ENCODE results near the gene C11orf68.

GRCh38 chr11:65925397-65925796 is 6.5 kb upstream of the C11orf68 start:
- TF ChIP-seq CTCF (IDR thresholded peaks at IDR 0.05) (no peak), EZH2 (IDR thresholded peaks at IDR 0.05) (no peak), EZH2phosphoT487 (IDR thresholded peaks at IDR 0.05) (no peak)

All from neural progenitor cell (in vitro differentiated cells).